T47D (cell line): ENCODE results near the gene AIG1.
"Not testable (repeated sequence)": the region's sequence is repeated elsewhere in the genome, so short reads cannot be mapped to it uniquely, and the experiment has no call there.

ENCODE experiments used
- DNase-seq, 2 experiments: peaks; one replicate each; pipeline versions ENCODE4 v3.0.0 to v3.0.0-alpha.2; 2011 to 2012; ENCODE audit warnings: low read depth in 1 of 2, low spot score in 1 of 2
- JUND ChIP-seq: IDR thresholded peaks from 2 replicates; pipeline ENCODE4 v1.6.1; 2012; ENCODE audit warnings: low read depth
- in situ Hi-C: cut with HindIII; loops from 2 replicates; pipeline ENCODE4 v1.10.0; 2016; ENCODE audit warnings: low sequenced_read_pairs, low pct_unique_long_range_greater_than_20kb

The AIG1 gene

GRCh38 chr6:143336446-143337152 is 275.9 kb downstream of the AIG1 start:
- no peak for TF ChIP-seq JUND
- in situ Hi-C loops, result no loop called here
- DNase-seq, result no peak

- peak in 1 of 2 experiments; percentile 6 for DNase-seq
- in situ Hi-C loops, result no loop called here
- no peak for TF ChIP-seq JUND
Measured at GRCh38 chr6:143337201-143337949, 276.7 kb downstream of the AIG1 start.

GRCh38 chr6:143339223-143339622 is 278.5 kb downstream of the AIG1 start:
- in situ Hi-C loops, result no loop called here
- no peak for DNase-seq
- no peak for TF ChIP-seq JUND

- DNase-seq, in situ Hi-C loops: not testable (repeated sequence)
Measured at GRCh38 chr6:143345477-143345876, 284.8 kb downstream of the AIG1 start.

GRCh38 chr6:143346004-143346403 is 285.3 kb downstream of the AIG1 start:
- in situ Hi-C loops, result no loop called here
- no peak for TF ChIP-seq JUND
- no peak for DNase-seq

GRCh38 chr6:143348531-143348930 is 287.8 kb downstream of the AIG1 start:
- no peak for DNase-seq
- TF ChIP-seq JUND, result no peak
- in situ Hi-C loops, result no loop called here

GRCh38 chr6:143349530-143349929 is 288.8 kb downstream of the AIG1 start:
- DNase-seq, result no peak
- in situ Hi-C loops, result no loop called here
- TF ChIP-seq JUND, result no peak

GRCh38 chr6:143356101-143356880 is 295.6 kb downstream of the AIG1 start:
- DNase-seq, result no peak
- in situ Hi-C loops, result no loop called here
- TF ChIP-seq JUND, result no peak

- no peak for DNase-seq
- no peak for TF ChIP-seq JUND
- in situ Hi-C loops, result no loop called here
Measured at GRCh38 chr6:143357152-143357551, 296.5 kb downstream of the AIG1 start.

- no peak for DNase-seq
- in situ Hi-C loops, result no loop called here
- no peak for TF ChIP-seq JUND
Measured at GRCh38 chr6:143357561-143358255, 297.0 kb downstream of the AIG1 start.

GRCh38 chr6:143361536-143362191 is 301.0 kb downstream of the AIG1 start:
- in situ Hi-C loops, result no loop called here
- DNase-seq, result no peak

GRCh38 chr6:143362192-143362558 is 301.5 kb downstream of the AIG1 start:
- in situ Hi-C loops, result no loop called here

More at GRCh38 chr6:143361536-143362191, 301.0 kb downstream of the AIG1 start:
- TF ChIP-seq JUND, result no peak

More at GRCh38 chr6:143362192-143362558, 301.5 kb downstream of the AIG1 start:
- TF ChIP-seq JUND, result no peak
- no peak for DNase-seq
